Endothelial cell of umbilical vein (primary cell): ENCODE measurements around the gene AKNA. TPM values are rescaled to one million over a fixed set of nuclear protein-coding genes. Genes with fewer than 3 reads are reported as not detected.

Source experiments
- BruUV-seq: library from RNA; stranded (reverse); fragments of 400-500 nt; replicated peaks from 2 replicates; lab custom pipeline; 2021; lab: Mats Ljungman, UMichigan
- CTCF ChIA-PET: fragments of 300-600, 350-600 bp; sonication (Branson Sonifier 250); formaldehyde crosslinking; loops from one replicate; lab custom pipeline; 2021; ENCODE audit warnings: antibody characterized with exemption, inconsistent platforms; lab: Charles Lee
- POLR2A ChIA-PET: fragments of 300-600, 350-600 bp; sonication (Branson Sonifier 250); formaldehyde crosslinking; loops from one replicate; lab custom pipeline; 2021; ENCODE audit warnings: antibody characterized with exemption, inconsistent platforms; lab: Charles Lee
- DNase-seq: peaks from one replicate; pipeline ENCODE4 v3.0.0-alpha.2; 2011; ENCODE audit warnings: low read depth, low spot score
- FAIRE-seq: peaks from 2 replicates; lab custom pipeline; 2011; peaks lifted over from hg19 to GRCh38; lab: Jason Lieb, UNC
- H2AFZ ChIP-seq: 2 replicates; pipeline ENCODE4 v1.6.0; 2012; ENCODE audit warnings: low read depth, low read length, control low read depth, inconsistent platforms
- H3K27ac ChIP-seq: 2 replicates; pipeline ENCODE4 v1.5.1; 2011; ENCODE audit warnings: low read depth, mild to moderate bottlenecking, control low read depth, low read length, moderate library complexity; ENCODE audit not compliant: insufficient read depth
- H3K27me3 ChIP-seq, 2 experiments: 2 replicates each; pipeline versions ENCODE4 v1.6.0 to v1.6.1; 2011; ENCODE audit warnings: low read length in 2 of 2, mixed read lengths in 1 of 2; ENCODE audit not compliant: control insufficient read depth in 2 of 2, insufficient read depth in 2 of 2
- H3K36me3 ChIP-seq, 2 experiments: 2 replicates in 1 of 2; 3 replicates in 1 of 2; pipeline ENCODE4 v1.5.1; 2011; ENCODE audit warnings: low read length in 2 of 2, mild to moderate bottlenecking in 1 of 2, moderate library complexity in 1 of 2; ENCODE audit not compliant: control insufficient read depth in 2 of 2, insufficient read depth in 2 of 2; ENCODE audit errors: extremely low read depth in 1 of 2
- H3K4me1 ChIP-seq: 3 replicates; pipeline ENCODE4 v1.5.1; 2011; ENCODE audit warnings: mild to moderate bottlenecking, low read length; ENCODE audit not compliant: control insufficient read depth, insufficient read depth; ENCODE audit errors: extremely low read depth
- H3K4me2 ChIP-seq: 2 replicates; pipeline ENCODE4 v1.6.1; 2011; ENCODE audit warnings: low read length, control low read depth, mixed read lengths; ENCODE audit not compliant: insufficient read depth
- H3K4me3 ChIP-seq, 3 experiments: fragments of 200-600 bp in 1 of 3; sonication (generic), shearing (Covaris generic) in 1 of 3; replicated peaks in 1 of 3; 2 replicates each; pipeline ENCODE4 v1.5.1; 2011 to 2016; ENCODE audit warnings: control low read depth in 3 of 3, low read length in 3 of 3, mild to moderate bottlenecking in 2 of 3, inconsistent platforms in 1 of 3, low read depth in 1 of 3, moderate library complexity in 1 of 3; ENCODE audit not compliant: insufficient read depth in 1 of 3
- H3K79me2 ChIP-seq: 2 replicates; pipeline ENCODE4 v1.6.0; 2012; ENCODE audit warnings: low read length, inconsistent platforms; ENCODE audit not compliant: control insufficient read depth, insufficient read depth
- H3K9ac ChIP-seq: replicated peaks from 2 replicates; pipeline ENCODE3; 2011; ENCODE audit warnings: low read length, control low read depth; ENCODE audit not compliant: insufficient read depth; ENCODE audit errors: extremely low read depth
- H3K9me1 ChIP-seq: replicated peaks from 3 replicates; pipeline ENCODE4 v1.6.0; 2011; ENCODE audit warnings: mild to moderate bottlenecking, low read length; ENCODE audit not compliant: control insufficient read depth, insufficient read depth; ENCODE audit errors: extremely low read depth
- H3K9me3 ChIP-seq: replicated peaks from 2 replicates; pipeline ENCODE4 v1.5.1; 2012; ENCODE audit warnings: low read length, inconsistent platforms; ENCODE audit not compliant: control insufficient read depth, insufficient read depth
- H4K20me1 ChIP-seq: replicated peaks from 2 replicates; pipeline ENCODE3; 2011; ENCODE audit warnings: mild to moderate bottlenecking, low read length; ENCODE audit not compliant: control insufficient read depth, insufficient read depth; ENCODE audit errors: extremely low read depth
- FOS ChIP-seq: IDR thresholded peaks from 2 replicates; pipeline ENCODE4 v1.6.1; 2011; ENCODE audit warnings: mild to moderate bottlenecking, low read length, moderate library complexity, borderline replicate concordance; ENCODE audit not compliant: insufficient read depth
- GATA2 ChIP-seq: IDR thresholded peaks from 2 replicates; pipeline ENCODE4 v1.7.0; 2011; ENCODE audit warnings: low read depth, mild to moderate bottlenecking, moderate library complexity, mixed read lengths, low read length; ENCODE audit not compliant: insufficient read length, insufficient read depth
- JUN ChIP-seq: IDR thresholded peaks from 2 replicates; pipeline ENCODE4 v1.6.1; 2011; ENCODE audit warnings: borderline replicate concordance, low read depth; ENCODE audit not compliant: insufficient read length, insufficient read depth
- MYC ChIP-seq: IDR thresholded peaks from one replicate; pipeline ENCODE4 v1.6.1; 2011; ENCODE audit warnings: mild to moderate bottlenecking, low read depth, low read length
- POLR2A ChIP-seq: IDR thresholded peaks from 2 replicates; pipeline ENCODE4 v1.6.1; 2012; ENCODE audit warnings: low read depth, mild to moderate bottlenecking, control low read depth, low read length
- POLR2AphosphoS5 ChIP-seq: IDR thresholded peaks from 2 replicates; pipeline ENCODE4 v1.6.1; 2012; ENCODE audit warnings: low read depth, mild to moderate bottlenecking, control low read depth, low read length, moderate library complexity; ENCODE audit not compliant: insufficient read depth
- dilution Hi-C: fragments of 300-500 bp; cut with MboI; formaldehyde crosslinking; loops from one replicate; pipeline ENCODE4 v1.15.0; 2019; ENCODE audit warnings: low sequenced_read_pairs; ENCODE audit not compliant: extremely low pct_ligation_motif_present
- intact Hi-C: fragments of 100-400 bp; cut with micrococcal nuclease; formaldehyde crosslinking; loops from one replicate; pipeline ENCODE4 v1.10.0; 2022
- polyA plus RNA-seq, 4 experiments: library from polyadenylated mRNA; depleted of rRNA in 3 of 4; stranded (reverse) in 3 of 4; unstranded in 1 of 4; fragments of >200 nt; gene quantifications; 2 replicates each; pipeline versions ENCODE4 v1.2.1 to v1.2.3, GENCODE V29; 2011 to 2012; ENCODE audit warnings: missing spikeins in 1 of 4
- total RNA-seq: library from RNA; stranded (reverse); gene quantifications from 2 replicates; pipeline ENCODE4 v1.2.3, GENCODE V29; 2021
- TF ChIP-seq, protein P1 (sequence below): IDR thresholded peaks from 2 replicates; pipeline ENCODE4 v1.6.1; 2011; ENCODE audit not compliant: insufficient read depth, insufficient read length
- TF ChIP-seq, protein P2 (sequence below), 2 donors: IDR thresholded peaks; 1 replicate in 1 of 2; 2 replicates in 1 of 2; pipeline ENCODE4 v1.5.1; 2011; ENCODE audit warnings: low read length in 2 of 2, mild to moderate bottlenecking in 2 of 2, moderate library complexity in 2 of 2, control low read depth in 1 of 2, inconsistent platforms in 1 of 2, low read depth in 1 of 2; ENCODE audit not compliant: insufficient read depth in 1 of 2; ENCODE audit errors: extremely low read depth in 1 of 2

AKNA gene
- total and polyA plus RNA-seq, 2 donors (not counting 3 experiments of a cell fraction or from before 2014, with no cell fraction given), result 11.3 to 22.4 TPM

DNA sequence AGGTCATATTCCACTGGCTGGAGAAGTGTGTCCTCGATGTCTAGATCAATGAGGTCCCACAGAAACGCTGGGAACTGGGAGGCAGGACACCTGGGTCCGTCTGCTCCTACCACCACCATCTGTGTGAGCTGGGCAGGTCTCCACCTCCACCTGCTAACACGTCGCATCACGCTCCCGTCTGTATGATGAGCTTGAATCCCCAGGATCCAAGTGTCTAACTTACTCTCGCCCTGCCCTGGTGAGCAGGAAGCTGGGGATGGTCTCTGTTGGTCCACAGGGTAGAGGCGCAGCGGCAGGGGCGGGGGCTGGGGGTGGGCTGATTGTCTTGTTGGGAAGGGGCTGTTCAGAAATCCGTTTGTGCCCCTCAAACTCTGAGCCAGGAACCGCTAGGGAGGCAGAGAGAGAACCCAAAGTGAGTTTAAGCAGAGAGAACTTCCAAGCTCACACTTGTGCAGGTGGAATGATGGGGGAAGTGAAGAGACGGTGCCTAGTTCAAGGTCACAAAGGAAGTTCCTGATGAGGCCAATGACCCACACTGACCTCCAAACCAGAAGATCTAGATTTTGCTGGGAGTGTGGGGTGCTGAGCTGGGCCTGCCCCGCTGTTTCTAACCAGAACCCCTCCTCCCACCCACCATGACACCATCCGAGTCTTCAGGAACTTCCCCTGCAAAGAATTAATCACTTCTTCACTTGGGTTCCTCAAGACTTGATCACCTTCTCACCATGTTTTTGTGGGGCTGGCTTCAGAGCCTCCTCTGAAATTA, 37.0 kb downstream of the AKNA start:
- Histone ChIP-seq H3K4me1 (no peaks in the 10 kb centered on the region), H4K20me1 (no peaks in the 10 kb centered on the region), H3K27ac (no peak overlapping the region), H3K36me3 (peaks cover 8 to 33% of the 10 kb centered on the region in 2 experiments), H3K79me2 (no peaks in the 10 kb centered on the region), H3K4me2 (no peak overlapping the region), H2AFZ (no peak overlapping the region), H3K27me3 (no peaks in the 10 kb centered on the region), H3K9me1 (no peaks in the 10 kb centered on the region), H3K9ac (no peak overlapping the region), H3K4me3 (no peak overlapping the region), H3K9me3 (no peaks in the 10 kb centered on the region)
- dilution Hi-C loops, result no loop called here
- ChIA-PET CTCF (no interaction called here), POLR2A (no interaction called here)
- TF ChIP-seq POLR2A, result no peak
- no peak for FAIRE-seq
- no TSS peak for BruUV-seq
- intact Hi-C loops, result no loop called here
- DNase-seq, result no peak

DNA sequence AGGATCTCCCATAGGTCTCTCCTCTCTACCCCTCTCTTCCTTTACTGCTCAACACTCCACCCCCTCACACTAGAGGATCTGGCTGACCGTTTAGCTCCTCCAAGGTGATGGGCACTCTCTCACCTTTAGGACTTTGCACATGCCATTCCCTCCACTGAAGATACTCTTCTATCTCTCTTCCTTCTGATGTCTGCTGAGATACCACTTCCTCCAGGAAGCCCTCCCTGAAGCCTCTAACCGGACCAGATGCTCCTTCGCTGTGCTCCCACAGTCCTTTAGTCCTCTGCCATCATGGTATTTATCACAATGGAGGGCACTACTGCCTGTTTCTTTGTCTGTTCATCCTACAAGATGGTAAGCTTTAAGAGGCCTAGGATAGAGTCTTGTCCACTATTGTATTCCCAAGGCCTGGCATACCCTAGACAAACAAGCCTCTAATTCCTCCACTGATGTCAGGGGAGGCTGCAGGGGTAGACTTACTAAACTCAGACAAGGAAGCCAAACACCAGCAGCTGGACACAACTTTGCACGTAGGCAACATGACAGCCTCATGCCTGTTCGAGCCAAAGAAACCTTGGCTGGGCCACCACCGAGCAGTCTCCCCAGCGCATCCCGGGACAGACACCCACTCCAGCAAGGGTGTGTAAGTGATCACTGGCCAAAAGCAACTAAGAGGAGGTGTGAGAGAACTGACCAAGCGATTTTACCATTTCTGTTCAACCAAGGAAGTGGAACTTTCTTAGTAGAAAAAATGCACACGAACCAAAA, 37.9 kb downstream of the AKNA start:
- H3K4me3 ChIP-seq, result no peak overlapping the region
- no peaks in the 10 kb centered on the region for H4K20me1 ChIP-seq
- no TSS peak for BruUV-seq
- DNase-seq, result no peak
- intact Hi-C loops, result no loop called here
- H3K27ac ChIP-seq, result no peak overlapping the region
- no peaks in the 10 kb centered on the region for H3K4me1 ChIP-seq
- FAIRE-seq, result no peak
- peaks cover 8 to 31% of the 10 kb centered on the region in 2 experiments for H3K36me3 ChIP-seq
- H3K9me1 ChIP-seq, result no peaks in the 10 kb centered on the region
- H2AFZ ChIP-seq, result no peak overlapping the region
- ChIA-PET POLR2A (no interaction called here), CTCF (no interaction called here)
- dilution Hi-C loops, result no loop called here
- H3K79me2 ChIP-seq, result no peaks in the 10 kb centered on the region
- H3K9ac ChIP-seq, result no peak overlapping the region
- no peaks in the 10 kb centered on the region for H3K27me3 ChIP-seq
- H3K9me3 ChIP-seq, result no peaks in the 10 kb centered on the region
- TF ChIP-seq, protein P1, sequence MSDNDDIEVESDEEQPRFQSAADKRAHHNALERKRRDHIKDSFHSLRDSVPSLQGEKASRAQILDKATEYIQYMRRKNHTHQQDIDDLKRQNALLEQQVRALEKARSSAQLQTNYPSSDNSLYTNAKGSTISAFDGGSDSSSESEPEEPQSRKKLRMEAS, result no peak
- TF ChIP-seq GATA2 (no peak), POLR2AphosphoS5 (no peak), FOS (no peak), MYC (no peak), JUN (no peak)
- TF ChIP-seq, protein P2, sequence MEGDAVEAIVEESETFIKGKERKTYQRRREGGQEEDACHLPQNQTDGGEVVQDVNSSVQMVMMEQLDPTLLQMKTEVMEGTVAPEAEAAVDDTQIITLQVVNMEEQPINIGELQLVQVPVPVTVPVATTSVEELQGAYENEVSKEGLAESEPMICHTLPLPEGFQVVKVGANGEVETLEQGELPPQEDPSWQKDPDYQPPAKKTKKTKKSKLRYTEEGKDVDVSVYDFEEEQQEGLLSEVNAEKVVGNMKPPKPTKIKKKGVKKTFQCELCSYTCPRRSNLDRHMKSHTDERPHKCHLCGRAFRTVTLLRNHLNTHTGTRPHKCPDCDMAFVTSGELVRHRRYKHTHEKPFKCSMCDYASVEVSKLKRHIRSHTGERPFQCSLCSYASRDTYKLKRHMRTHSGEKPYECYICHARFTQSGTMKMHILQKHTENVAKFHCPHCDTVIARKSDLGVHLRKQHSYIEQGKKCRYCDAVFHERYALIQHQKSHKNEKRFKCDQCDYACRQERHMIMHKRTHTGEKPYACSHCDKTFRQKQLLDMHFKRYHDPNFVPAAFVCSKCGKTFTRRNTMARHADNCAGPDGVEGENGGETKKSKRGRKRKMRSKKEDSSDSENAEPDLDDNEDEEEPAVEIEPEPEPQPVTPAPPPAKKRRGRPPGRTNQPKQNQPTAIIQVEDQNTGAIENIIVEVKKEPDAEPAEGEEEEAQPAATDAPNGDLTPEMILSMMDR (IDR thresholded peaks at IDR 0.05; ENCODE audit: extremely low read depth in 1 of 2, insufficient read depth in 1 of 2, low read depth in 1 of 2, low read length in 2 of 2), result no peak
- H3K4me2 ChIP-seq, result no peak overlapping the region
